Trophoblast cell (in vitro differentiated cells and primary cell): ENCODE results near the gene BRF1.

Experiments
- DNase-seq, 2 donors: peaks; one replicate each; pipeline ENCODE4 v3.0.0-alpha.2; 2016
- H2AFZ ChIP-seq: 2 replicates; pipeline ENCODE4 v1.6.1; 2013; ENCODE audit warnings: low read length, moderate library complexity, mild to moderate bottlenecking; ENCODE audit not compliant: insufficient read depth, poor library complexity
- H2AK5ac ChIP-seq: 2 replicates; pipeline ENCODE4 v1.6.1; 2013; ENCODE audit warnings: mild to moderate bottlenecking, low read length
- H2BK120ac ChIP-seq: 2 replicates; pipeline ENCODE4 v1.6.1; 2013; ENCODE audit warnings: low read length, mild to moderate bottlenecking, moderate library complexity; ENCODE audit not compliant: insufficient read depth, poor library complexity
- H2BK12ac ChIP-seq: 2 replicates; pipeline ENCODE4 v1.6.1; 2013; ENCODE audit warnings: mild to moderate bottlenecking, low read length, moderate library complexity
- H2BK5ac ChIP-seq: 2 replicates; pipeline ENCODE4 v1.6.1; 2013; ENCODE audit warnings: low read length, low read depth, moderate library complexity, mild to moderate bottlenecking; ENCODE audit not compliant: poor library complexity
- H3K14ac ChIP-seq: 2 replicates; pipeline ENCODE4 v1.6.1; 2013; ENCODE audit warnings: mild to moderate bottlenecking, low read length
- H3K18ac ChIP-seq: 2 replicates; pipeline ENCODE4 v1.6.1; 2013; ENCODE audit warnings: mild to moderate bottlenecking, low read length
- H3K23ac ChIP-seq: 2 replicates; pipeline ENCODE4 v1.6.1; 2013; ENCODE audit warnings: low read length
- H3K27ac ChIP-seq: 2 replicates; pipeline ENCODE4 v1.5.1; 2013; ENCODE audit warnings: low read depth, mild to moderate bottlenecking, inconsistent platforms, low read length, moderate library complexity
- H3K27me3 ChIP-seq: 2 replicates; pipeline ENCODE4 v1.6.1; 2013; ENCODE audit warnings: inconsistent platforms, mild to moderate bottlenecking, low read length, moderate library complexity; ENCODE audit not compliant: insufficient read depth
- H3K36me3 ChIP-seq, 2 experiments: 1 replicate in 1 of 2; 2 replicates in 1 of 2; pipeline ENCODE4 v1.6.1; 2013; ENCODE audit warnings: low read length in 2 of 2, mild to moderate bottlenecking in 2 of 2, moderate library complexity in 1 of 2; ENCODE audit not compliant: insufficient read depth in 2 of 2, control insufficient read depth in 1 of 2
- H3K4ac ChIP-seq: 2 replicates; pipeline ENCODE4 v1.6.1; 2013; ENCODE audit warnings: low read depth, mild to moderate bottlenecking, low read length, moderate library complexity
- H3K4me1 ChIP-seq, 2 experiments: 1 replicate in 1 of 2; 2 replicates in 1 of 2; pipeline ENCODE4 v1.6.1; 2013; ENCODE audit warnings: low read length in 2 of 2, mild to moderate bottlenecking in 2 of 2, moderate library complexity in 1 of 2; ENCODE audit not compliant: insufficient read depth in 2 of 2, control insufficient read depth in 1 of 2
- H3K4me2 ChIP-seq: 2 replicates; pipeline ENCODE4 v1.6.1; 2013; ENCODE audit warnings: inconsistent platforms, mild to moderate bottlenecking, low read length, moderate library complexity
- H3K4me3 ChIP-seq: 2 replicates; pipeline ENCODE4 v1.5.1; 2013; ENCODE audit warnings: mild to moderate bottlenecking, low read depth, low read length, inconsistent platforms
- H3K79me1 ChIP-seq: one replicate; pipeline ENCODE4 v1.6.1; 2013; ENCODE audit warnings: low read length
- H3K79me2 ChIP-seq: 2 replicates; pipeline ENCODE4 v1.6.1; 2013; ENCODE audit warnings: low read length, mild to moderate bottlenecking; ENCODE audit not compliant: control insufficient read depth, insufficient read depth, poor library complexity
- H3K9ac ChIP-seq: 2 replicates; pipeline ENCODE4 v1.6.1; 2013; ENCODE audit warnings: mild to moderate bottlenecking, low read length
- H3K9me3 ChIP-seq: 2 replicates; pipeline ENCODE4 v1.6.1; 2013; ENCODE audit warnings: low read depth, mild to moderate bottlenecking, control low read depth, inconsistent platforms, low read length; ENCODE audit not compliant: insufficient read depth
- H4K12ac ChIP-seq: 2 replicates; pipeline ENCODE4 v1.6.1; 2013; ENCODE audit warnings: low read depth, mild to moderate bottlenecking, low read length, moderate library complexity
- H4K8ac ChIP-seq: 2 replicates; pipeline ENCODE4 v1.6.1; 2013; ENCODE audit warnings: low read depth, mild to moderate bottlenecking, low read length, moderate library complexity
- H4K91ac ChIP-seq: one replicate; pipeline ENCODE4 v1.6.1; 2013; ENCODE audit warnings: low read depth, mild to moderate bottlenecking, low read length, moderate library complexity
- WGBS: extraction: QIAGEN DNeasy Blood & Tissue Kit; methylation state at CpG from one replicate; pipeline ENCODE4 v1.1.7; 2013; ENCODE audit warnings: missing lambda C conversion rate; ENCODE audit not compliant: insufficient read length, insufficient coverage; ENCODE audit errors: extremely low coverage; 5-methylcytosine and 5-hydroxymethylcytosine counted together

Gene BRF1

DNA sequence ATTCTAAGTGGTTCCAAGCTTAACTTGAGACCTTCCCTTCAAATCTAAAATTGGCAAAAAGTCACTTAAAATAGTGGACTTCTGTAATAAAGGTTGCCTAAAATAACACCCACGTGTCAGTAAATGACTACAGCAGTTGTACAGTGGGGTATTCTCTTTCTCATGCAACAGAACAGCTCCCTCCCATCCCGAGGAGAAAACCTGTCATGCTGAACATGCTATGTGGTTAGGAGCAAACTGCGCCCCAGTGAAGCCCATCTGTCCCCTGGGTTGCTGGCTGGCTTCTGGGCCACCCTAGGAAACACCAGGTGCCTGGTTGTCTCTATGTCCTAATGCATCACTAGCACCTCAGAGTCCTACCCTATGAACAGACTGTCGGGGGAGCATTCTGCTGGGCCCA lies 49.8 kb downstream of the BRF1 start:
- peaks cover 24 to 40% of the 10 kb centered on the region in 2 experiments for H3K36me3 ChIP-seq
- H3K4ac ChIP-seq, result no peak overlapping the region
- no peak overlapping the region for H2AFZ ChIP-seq
- H3K4me2 ChIP-seq, result no peak overlapping the region
- H2BK5ac ChIP-seq, result no peak overlapping the region
- WGBS, result no CpG with 5 or more reads among the region's 4 CpGs
- DNase-seq, result no peak
- no peak overlapping the region for H3K23ac ChIP-seq
- no peak overlapping the region for H2BK12ac ChIP-seq
- no peak overlapping the region for H3K4me3 ChIP-seq
- H4K91ac ChIP-seq, result no peak overlapping the region
- no peak overlapping the region for H3K27ac ChIP-seq
- no peak overlapping the region for H4K8ac ChIP-seq
- peaks cover 11% of the 10 kb centered on the region for H3K79me1 ChIP-seq
- H3K9ac ChIP-seq, result no peak overlapping the region
- peaks cover 1% of the 10 kb centered on the region for H3K79me2 ChIP-seq
- H3K4me1 ChIP-seq, result peaks cover 8 to 10% of the 10 kb centered on the region in 2 experiments
- H3K9me3 ChIP-seq, result no peaks in the 10 kb centered on the region
- no peak overlapping the region for H2BK120ac ChIP-seq
- no peak overlapping the region for H3K18ac ChIP-seq
- no peak overlapping the region for H2AK5ac ChIP-seq
- H3K27me3 ChIP-seq, result no peaks in the 10 kb centered on the region
- no peak overlapping the region for H4K12ac ChIP-seq
- H3K14ac ChIP-seq, result no peak overlapping the region

DNA sequence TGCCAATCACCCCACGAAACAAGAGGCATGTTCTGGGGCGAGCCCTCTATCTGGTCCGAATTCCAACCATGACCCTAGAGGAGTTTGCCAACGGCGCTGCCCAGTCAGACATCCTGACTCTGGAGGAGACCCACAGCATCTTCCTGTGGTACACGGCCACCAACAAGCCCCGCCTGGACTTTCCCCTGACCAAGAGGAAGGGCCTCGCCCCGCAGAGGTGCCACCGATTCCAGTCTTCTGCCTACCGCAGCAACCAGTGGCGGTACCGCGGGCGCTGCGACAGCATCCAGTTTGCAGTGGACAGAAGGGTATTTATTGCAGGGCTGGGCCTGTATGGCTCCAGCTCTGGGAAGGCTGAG lies 50.8 kb downstream of the BRF1 start:
- H4K91ac ChIP-seq, result no peak overlapping the region
- no peak overlapping the region for H2AFZ ChIP-seq
- no peak overlapping the region for H3K4ac ChIP-seq
- peaks cover 8 to 10% of the 10 kb centered on the region in 2 experiments for H3K4me1 ChIP-seq
- H3K79me1 ChIP-seq, result peaks cover 11% of the 10 kb centered on the region
- H3K4me3 ChIP-seq, result no peak overlapping the region
- no peaks in the 10 kb centered on the region for H3K9me3 ChIP-seq
- no peak overlapping the region for H4K8ac ChIP-seq
- H2BK12ac ChIP-seq, result no peak overlapping the region
- no peaks in the 10 kb centered on the region for H3K27me3 ChIP-seq
- no peak overlapping the region for H3K9ac ChIP-seq
- no peak overlapping the region for H3K4me2 ChIP-seq
- H3K36me3 ChIP-seq, result peaks cover 24 to 40% of the 10 kb centered on the region in 2 experiments
- no peak overlapping the region for H4K12ac ChIP-seq
- no peak overlapping the region for H2BK120ac ChIP-seq
- H3K79me2 ChIP-seq, result peaks cover 1% of the 10 kb centered on the region
- no peak overlapping the region for H3K18ac ChIP-seq
- no peak overlapping the region for H2BK5ac ChIP-seq
- DNase-seq, result no peak
- H3K23ac ChIP-seq, result no peak overlapping the region
- no peak overlapping the region for H3K27ac ChIP-seq
- H3K14ac ChIP-seq, result no peak overlapping the region
- H2AK5ac ChIP-seq, result no peak overlapping the region
- WGBS, result no CpG with 5 or more reads among the region's 16 CpGs

DNA sequence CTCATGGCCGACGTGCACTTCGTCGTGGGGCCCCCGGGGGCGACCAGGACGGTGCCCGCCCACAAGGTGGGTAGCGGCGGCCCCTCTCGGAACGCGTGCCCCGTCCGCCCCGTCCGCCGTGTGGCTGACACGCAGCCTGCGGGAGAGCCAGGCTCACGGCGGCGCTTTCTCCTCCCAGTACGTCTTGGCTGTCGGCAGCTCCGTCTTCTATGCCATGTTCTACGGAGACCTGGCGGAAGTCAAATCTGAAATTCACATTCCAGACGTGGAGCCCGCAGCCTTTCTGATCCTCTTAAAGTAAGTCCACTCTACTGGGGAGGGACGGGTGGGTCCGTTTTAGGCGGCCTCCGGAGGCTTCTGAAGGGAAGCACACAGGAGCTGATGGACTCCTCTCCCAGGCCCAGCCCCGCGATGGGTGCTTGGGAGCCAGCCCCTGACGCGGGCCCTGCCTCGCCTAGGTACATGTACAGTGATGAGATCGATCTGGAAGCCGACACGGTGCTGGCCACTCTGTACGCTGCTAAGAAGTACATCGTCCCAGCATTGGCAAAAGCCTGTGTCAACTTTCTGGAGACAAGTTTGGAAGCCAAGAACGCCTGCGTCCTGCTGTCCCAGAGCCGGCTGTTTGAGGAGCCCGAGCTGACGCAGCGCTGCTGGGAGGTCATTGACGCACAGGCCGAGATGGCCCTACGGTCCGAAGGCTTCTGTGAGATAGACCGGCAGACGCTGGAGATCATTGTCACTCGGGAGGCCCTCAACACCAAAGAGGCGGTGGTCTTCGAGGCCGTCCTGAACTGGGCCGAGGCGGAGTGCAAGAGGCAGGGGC lies 51.4 kb downstream of the BRF1 start:
- Histone ChIP-seq H3K27ac (no peak overlapping the region), H4K91ac (peak overlapping the region; percentile 88), H3K4ac (peak overlapping the region; percentile 87), H3K4me3 (peak overlapping the region; percentile 86), H2AFZ (peak overlapping the region; percentile 53), H4K12ac (peak overlapping the region; percentile 13), H3K9me3 (no peaks in the 10 kb centered on the region), H3K4me2 (peak overlapping the region; percentile 60), H2BK5ac (no peak overlapping the region), H2BK12ac (no peak overlapping the region), H3K4me1 (peaks cover 8 to 10% of the 10 kb centered on the region in 2 experiments), H3K27me3 (no peaks in the 10 kb centered on the region), H3K79me1 (peaks cover 11% of the 10 kb centered on the region), H4K8ac (peak overlapping the region; percentile 40), H3K14ac (peak overlapping the region; percentile 91), H2BK120ac (no peak overlapping the region), H3K23ac (no peak overlapping the region), H3K18ac (peak overlapping the region; percentile 69), H3K79me2 (peaks cover 1% of the 10 kb centered on the region), H2AK5ac (peak overlapping the region; percentile 93), H3K9ac (peak overlapping the region; percentile 75), H3K36me3 (peaks cover 23 to 40% of the 10 kb centered on the region in 2 experiments)
- peak; percentile 37 to 70 for DNase-seq
- no CpG with 5 or more reads among the region's 62 CpGs for WGBS

DNA sequence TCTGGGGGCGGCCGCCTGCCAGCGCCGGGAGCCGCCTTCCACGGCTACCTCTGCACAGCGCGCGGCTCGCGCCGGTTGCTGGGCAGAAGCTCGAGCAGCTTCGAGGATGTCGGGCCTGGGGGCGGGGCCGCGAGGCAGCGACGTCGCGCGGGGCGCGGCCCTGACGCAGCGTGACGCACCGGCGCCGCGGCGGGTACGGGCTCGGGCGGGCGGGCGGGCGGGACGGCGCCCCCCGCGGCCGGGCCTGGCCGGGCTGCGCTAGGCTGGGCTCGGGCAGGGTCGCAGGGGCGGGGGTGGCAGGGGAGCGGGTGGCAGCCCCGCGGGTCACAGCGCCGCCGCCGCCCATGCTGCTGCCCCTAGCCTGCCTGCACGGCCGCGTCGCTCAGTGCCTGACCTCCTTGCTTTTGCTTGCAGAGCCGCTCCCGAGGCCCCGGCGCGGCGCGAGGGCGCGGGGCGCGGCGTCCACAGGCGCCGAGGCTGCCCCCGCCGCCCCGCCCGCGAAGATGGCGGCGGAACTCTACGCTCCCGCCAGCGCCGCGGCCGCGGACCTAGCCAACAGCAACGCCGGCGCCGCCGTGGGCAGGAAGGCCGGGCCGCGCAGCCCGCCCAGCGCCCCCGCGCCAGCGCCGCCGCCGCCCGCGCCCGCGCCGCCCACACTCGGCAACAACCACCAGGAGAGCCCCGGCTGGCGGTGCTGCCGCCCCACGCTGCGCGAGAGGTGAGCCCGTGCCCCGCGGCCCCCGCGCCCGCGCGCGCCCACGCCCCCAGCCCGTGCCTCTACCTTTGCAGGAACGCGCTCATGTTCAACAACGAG lies 52.2 kb downstream of the BRF1 start, which contains the start of gene BTBD6:
Gene BTBD6 (plus strand): TSS at position 166 of the 814 bp plus-strand sequence. CDS start 179 bp downstream, at position 345.
- no CpG with 5 or more reads among the region's 130 CpGs for WGBS
- peak within 1 kb of the TSS; percentile 86 for H3K9ac ChIP-seq

More for the DNA sequence above, 52.2 kb downstream of the BRF1 start, which contains the start of gene BTBD6:
- peak within 1 kb of the TSS; percentile 84 for H3K4me2 ChIP-seq
- H3K4me3 ChIP-seq, result peak within 1 kb of the TSS; percentile 86
- peak within 1 kb of the TSS; percentile 91 for H3K14ac ChIP-seq
- H3K4me1 ChIP-seq, result peaks cover 8 to 10% of the 10 kb centered on the region in 2 experiments
- DNase-seq, result peak in 1 of 2 donors; percentile 97
- peak within 1 kb of the TSS; percentile 58 for H3K27ac ChIP-seq
- H3K36me3 ChIP-seq, result peaks cover 23 to 40% of the 10 kb centered on the region in 2 experiments
- H4K91ac ChIP-seq, result peak within 1 kb of the TSS; percentile 88
- no peak within 1 kb of the TSS for H3K23ac ChIP-seq
- peaks cover 11% of the 10 kb centered on the region for H3K79me1 ChIP-seq
- H4K12ac ChIP-seq, result peak within 1 kb of the TSS; percentile 75
- H3K4ac ChIP-seq, result peak within 1 kb of the TSS; percentile 87
- H2BK12ac ChIP-seq, result no peak within 1 kb of the TSS
- peak within 1 kb of the TSS; percentile 78 for H2AFZ ChIP-seq
- peak within 1 kb of the TSS; percentile 90 for H4K8ac ChIP-seq
- H2BK120ac ChIP-seq, result no peak within 1 kb of the TSS
- peaks cover 1% of the 10 kb centered on the region for H3K79me2 ChIP-seq
- no peaks in the 10 kb centered on the region for H3K27me3 ChIP-seq
- H3K18ac ChIP-seq, result peak within 1 kb of the TSS; percentile 86
- peak within 1 kb of the TSS; percentile 93 for H2AK5ac ChIP-seq
- no peaks in the 10 kb centered on the region for H3K9me3 ChIP-seq
- peak within 1 kb of the TSS; percentile 54 for H2BK5ac ChIP-seq
